NCI-H2196 (cell line): ENCODE measurements around the gene KIAA1671.
"Not testable (repeated sequence)": the region's sequence is repeated elsewhere in the genome, so short reads cannot be mapped to it uniquely, and the experiment has no call there.

Experiments used
- DNase-seq: peaks from one replicate; lab custom pipeline; 2025; ENCODE audit not compliant: unreplicated experiment; lab: John Stamatoyannopoulos, UW

KIAA1671 gene

DNA sequence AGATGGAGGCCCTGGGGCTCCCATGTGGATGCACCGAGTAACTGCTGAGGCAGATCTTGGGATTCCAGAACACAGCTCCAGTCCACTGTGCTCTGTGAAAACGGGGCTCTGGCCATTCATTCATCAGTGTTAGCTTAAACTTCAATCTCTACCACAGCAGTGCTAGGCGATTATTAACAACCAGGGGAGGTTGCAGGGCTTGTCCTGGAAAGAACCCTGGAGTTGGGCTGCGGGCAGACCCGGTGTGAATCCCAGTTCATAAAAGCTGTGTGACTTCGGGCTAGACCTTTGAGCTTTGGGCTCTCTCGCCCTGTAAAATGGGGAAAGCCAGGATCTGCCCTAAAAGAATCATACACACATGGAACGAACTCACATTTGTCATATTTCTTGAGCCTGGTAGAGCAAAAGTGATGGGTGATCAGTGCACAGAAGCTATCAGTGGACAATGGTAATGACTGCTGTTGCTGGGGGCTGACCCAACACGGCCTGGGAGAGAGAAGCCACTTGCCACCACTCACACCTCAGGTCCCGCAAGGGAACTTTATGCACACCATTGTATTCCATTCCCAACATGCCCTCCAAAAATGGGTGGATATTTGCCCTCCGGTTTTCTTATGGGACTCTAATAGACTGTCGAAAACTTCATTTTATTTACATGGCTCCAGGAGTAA is 231.6 kb downstream of the KIAA1671 start:
- no peak for DNase-seq

DNA sequence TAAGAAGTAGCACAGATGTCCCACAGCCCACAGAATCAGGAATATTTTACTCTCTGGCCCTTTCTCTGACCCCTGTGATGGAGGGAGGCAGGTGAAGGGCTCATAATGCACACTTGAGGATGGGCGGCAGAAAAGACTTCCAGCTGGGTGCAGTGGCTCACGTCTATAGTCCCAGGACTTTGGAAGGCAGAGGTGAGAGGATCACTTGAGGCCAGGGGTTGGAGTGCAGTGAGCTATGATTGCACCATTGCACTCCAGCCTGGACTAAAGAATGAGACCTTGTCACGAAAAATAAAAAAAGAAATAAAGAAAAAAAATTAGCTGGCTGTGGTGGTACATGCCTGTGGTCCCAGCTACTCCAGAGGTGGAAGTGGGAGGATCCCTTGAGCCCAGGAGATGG is 233.6 kb downstream of the KIAA1671 start:
- DNase-seq = no peak

DNA sequence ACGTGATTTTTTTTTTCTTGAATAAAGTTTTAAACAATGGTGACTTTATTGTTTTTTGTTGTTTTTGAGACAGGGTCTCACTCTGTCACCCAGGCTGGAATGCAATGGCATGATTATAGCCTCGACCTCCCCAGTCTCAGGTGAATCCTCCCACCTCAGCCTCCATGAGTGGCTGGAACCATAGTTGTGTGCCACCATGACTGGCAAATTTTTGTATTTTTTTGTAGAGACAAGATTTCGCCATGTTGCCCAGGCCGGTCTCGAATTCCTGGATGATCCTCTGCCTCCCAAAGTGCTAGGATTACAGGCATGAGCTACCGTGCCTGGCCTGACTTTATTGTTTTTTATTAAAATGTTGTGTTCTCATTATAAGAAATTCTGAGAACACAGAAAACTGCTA is 235.0 kb downstream of the KIAA1671 start:
- no peak for DNase-seq

DNA sequence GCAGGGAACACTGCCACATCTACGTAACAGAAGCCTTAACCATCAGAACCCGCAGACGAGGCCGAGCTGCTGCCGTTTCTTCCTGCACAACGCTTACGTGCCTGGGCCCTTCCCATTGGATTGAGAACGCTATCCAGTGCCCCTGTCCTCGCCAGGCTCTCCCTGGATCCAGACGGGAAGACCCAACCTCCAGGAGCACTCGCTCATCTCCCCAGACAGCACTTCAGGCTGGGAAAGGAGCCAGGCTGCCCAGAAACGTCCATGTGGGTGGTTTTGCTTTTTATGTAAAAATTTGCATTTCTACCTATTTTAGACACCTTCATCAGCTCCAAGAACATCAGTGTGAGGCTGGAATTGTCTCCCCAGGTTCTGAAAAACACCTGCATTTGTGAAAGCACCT is 239.9 kb downstream of the KIAA1671 start:
- no peak for DNase-seq

DNA sequence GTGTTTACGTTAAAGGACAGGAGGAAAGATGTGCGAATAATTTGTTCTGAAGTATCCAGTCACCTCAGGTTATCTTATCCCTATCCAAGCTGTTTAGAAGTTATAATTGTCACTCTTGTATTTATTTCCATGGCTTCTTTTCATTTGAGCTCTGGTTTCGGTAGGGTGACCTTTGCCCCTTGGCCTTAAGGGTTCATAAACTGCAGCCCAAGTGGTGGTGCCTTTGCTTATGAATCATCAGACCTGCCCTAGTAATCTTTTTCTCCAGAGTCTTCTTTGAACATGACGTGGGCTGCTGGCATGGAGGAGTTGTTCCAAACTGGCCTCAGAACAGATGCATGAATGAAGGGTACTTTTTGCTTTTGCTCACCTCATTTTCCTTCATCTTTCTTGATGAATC is 240.6 kb downstream of the KIAA1671 start:
- no peak for DNase-seq

- DNase-seq = no peak
Measured at GRCh38 chr22:25193548-25193947, 241.0 kb downstream of the KIAA1671 start.

DNA sequence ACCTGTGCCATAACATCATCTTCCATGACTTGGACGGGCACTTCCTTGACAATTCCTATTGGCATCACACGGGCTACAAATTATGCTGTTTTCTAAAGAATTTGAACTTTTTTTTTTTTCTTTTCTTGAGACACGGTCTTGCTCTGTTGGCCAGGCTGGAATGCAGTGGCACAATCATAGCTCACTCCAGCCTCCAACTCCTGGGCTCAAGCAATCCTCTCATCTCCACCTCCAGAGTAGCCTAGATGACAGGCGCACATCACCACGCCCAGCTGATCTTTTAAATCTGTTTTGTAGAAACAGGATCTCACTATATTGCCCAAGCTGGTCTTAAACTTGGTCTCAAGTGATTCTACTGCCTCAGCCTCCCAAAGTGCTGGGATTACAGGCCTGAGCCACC is 243.8 kb downstream of the KIAA1671 start:
- no peak for DNase-seq

- no peak for DNase-seq
Measured at GRCh38 chr22:25197340-25197739, 244.8 kb downstream of the KIAA1671 start.

- DNase-seq = no peak
Measured at GRCh38 chr22:25199731-25200520, 247.4 kb downstream of the KIAA1671 start, which contains the start of gene CRYBB3. Gene CRYBB3 (plus strand): TSS chr22:25199858. CDS start chr22:25201397, 1,539 bp downstream.

GRCh38 chr22:25200967-25201366 is 248.5 kb downstream of the KIAA1671 start:
- DNase-seq = no peak

DNA sequence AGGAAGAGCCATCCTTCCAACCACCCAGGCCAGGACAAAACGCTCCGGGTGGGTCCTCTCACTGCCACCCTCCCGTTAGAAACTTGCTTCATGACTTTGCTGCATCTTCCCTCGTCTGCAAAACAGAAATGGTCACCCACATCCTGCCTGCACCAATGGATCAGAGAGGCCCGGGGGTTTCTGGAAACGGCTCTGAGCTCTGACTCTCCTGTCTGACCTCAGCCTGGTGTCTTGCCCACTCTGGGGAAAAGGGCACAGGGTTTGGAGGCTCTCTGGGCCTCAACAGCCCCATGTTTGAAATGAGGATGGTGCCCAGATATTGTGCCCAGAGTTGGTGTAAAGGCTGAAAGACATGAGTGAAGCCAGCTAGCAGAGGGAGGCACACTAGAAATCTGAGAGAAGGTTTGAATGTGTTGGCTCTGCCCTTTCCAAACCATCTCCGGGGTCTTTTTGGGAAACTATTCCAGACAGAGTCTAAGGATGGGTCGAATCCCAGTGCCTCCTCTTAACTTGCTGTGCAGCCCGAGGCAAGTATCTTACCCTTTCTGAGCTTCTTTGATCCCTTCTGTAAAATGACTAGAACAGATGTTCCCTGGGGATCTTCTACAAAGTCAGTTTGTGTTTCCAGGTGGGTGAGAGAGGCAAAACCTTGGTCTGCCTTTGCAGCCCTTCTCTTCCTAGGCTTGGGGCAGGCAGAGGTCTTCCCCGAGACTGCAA is 249.2 kb downstream of the KIAA1671 start:
- DNase-seq = no peak

DNA sequence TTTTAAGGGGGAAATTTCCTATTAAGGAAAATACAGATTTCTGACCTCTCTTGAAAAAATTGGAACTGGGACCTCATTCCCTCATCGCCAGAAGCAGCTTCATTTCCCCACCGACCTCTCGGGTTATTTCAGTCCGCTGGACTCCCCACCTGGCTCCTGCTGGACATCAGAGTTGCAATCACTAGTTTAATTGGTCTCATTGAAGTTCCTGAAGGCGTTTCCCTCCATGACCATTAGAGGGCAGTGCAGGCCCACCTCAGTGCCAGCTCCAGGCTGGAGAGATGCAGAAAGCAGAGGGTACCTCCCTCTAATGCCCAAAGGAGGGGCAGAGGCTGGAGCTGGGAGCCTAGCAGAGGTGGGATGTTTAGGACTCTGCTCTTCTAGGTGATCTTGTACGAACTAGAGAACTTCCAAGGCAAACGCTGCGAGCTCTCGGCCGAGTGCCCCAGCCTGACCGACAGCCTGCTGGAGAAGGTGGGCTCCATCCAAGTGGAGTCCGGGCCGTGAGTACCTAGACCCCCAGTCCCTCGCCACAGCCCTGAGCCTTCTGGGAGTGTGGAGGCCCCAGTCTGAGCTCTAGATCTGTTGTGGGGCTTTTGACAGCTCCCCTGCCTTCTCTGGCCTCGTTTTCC is 249.9 kb downstream of the KIAA1671 start:
- peak; percentile 50 for DNase-seq

DNA sequence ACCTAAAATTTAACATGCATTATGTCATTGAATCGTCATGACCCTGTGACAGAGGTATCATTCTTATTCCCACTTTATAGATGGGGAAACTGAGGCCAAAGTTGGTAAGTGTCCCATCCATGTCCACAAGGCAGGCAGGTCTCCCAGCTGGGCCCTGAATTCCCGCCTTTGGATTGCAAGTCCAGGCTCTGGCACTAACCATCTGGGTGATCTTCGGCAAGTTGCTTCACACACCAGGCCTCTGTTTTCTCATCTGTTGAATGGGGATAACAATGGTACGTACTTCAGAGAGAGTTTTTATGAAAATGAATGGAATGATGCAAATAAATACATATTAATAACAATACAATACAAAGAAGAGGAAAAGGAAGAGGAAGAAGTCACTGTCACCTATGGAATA is 250.6 kb downstream of the KIAA1671 start:
- DNase-seq = no peak

DNA sequence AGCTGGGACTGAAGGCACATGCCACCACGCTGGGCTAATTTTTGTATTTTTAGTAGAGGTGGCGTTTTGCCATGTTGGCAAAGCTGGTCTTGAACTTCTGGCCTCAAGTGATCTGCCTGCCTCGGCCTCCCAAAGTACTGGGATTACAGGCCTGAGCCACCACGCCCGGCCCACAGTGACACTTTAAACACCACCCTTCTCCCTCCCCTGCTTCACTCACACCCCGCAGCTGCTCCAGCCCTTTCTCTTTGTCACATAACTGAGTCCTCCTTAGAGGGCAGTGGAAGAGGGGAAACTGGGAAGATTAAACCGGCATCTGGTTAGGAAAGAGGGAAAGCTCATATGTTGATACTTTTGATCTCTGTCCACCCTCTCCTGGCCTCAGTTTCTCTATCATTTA is 252.0 kb downstream of the KIAA1671 start:
- DNase-seq = not testable (repeated sequence)

- DNase-seq = no peak
Measured at GRCh38 chr22:25205847-25206246, 253.3 kb downstream of the KIAA1671 start.

DNA sequence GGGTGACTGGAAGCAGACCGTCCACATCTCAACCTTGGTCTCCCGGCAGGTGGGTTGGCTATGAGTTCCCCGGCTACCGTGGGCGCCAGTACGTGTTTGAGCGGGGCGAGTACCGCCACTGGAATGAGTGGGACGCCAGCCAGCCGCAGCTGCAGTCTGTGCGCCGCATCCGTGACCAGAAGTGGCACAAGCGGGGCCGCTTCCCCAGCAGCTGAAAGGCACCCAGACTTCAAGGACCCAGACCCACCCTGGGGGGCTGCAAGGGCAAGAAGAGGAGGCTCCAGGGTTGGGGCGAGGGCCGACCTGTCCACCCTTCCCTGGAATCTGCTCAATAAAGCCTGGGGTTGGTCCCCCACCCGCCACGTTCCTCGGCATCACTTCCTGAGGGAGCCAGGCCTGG is 254.5 kb downstream of the KIAA1671 start:
- DNase-seq = no peak

DNA sequence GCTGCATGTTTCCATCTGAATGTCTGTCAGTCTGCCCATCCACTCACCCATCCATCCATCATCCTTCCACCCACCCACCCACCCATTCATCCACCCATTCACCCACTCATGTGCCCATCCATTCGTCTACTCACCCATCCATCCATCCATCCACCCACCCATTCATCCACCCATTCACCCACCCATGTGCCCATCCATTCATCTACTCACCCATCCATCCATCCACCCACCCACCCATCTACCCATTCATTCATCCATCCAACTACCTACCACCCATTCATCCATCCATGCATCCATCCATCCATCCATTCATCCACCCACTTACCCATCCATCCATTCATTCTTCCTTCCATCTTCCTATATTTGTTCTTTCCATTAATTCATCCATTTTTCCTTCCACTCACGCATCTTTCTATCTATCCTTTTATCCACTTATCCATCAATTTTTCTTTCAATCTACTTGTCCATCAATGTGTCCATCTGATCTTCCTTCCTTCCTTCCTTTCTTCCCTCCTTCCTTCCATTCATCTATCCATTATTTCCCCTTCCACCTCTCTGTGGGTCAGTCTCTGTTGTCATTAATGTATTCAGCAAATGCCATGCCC is 255.1 kb downstream of the KIAA1671 start:
- DNase-seq = no peak

- DNase-seq = no peak
Measured at GRCh38 chr22:25208328-25208727, 255.8 kb downstream of the KIAA1671 start.

DNA sequence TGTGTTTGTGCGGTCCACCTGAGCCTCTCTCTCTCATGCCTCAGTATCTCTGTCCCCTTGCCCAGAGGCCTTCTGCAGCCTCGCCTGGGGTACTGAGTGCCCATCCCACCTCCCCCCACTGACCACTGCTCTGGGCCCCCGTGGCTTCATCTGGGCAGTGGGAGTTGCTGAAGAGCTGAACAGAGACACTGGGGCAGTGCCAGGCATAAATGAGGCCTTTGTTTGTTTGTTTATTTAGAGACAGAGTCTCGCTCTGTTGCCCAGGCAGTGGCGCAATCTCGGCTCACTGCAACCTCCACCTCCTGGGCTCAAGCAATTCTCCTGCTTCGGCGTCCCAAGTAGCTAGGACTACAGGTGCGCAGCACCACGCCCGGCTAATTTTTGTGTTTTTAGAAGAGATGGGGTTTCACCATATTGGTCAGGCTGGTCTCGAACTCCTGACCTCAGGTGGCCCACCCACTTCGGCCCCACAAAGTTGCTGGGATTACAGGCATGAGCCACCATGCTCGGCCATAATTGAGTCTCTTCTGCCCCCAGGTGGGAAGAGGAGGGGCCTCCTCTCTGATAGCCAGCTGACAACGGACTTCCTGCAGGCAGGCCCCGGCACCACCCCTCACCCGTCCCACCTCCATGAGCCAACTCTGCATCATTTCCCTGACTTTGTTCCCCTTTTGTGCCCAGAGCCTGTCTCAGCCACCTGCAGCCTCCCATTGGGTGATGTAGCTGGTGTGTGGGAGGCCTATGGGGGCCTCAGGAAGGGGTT is 256.4 kb downstream of the KIAA1671 start:
- no peak for DNase-seq

GRCh38 chr22:25210793-25211192 is 258.3 kb downstream of the KIAA1671 start:
- no peak for DNase-seq
